Inflammatory macrophage treated with lipopolysaccharide for 1 hour (primary cell): ENCODE measurements around the gene GSK3B.
"Not testable (repeated sequence)": the region's sequence is repeated elsewhere in the genome, so short reads cannot be mapped to it uniquely, and the experiment has no call there.

Experiments
- DNase-seq, 2 donors: peaks; one replicate each; pipeline ENCODE4 v3.0.0-alpha.2; 2020 to 2022

The GSK3B gene

GRCh38 chr3:120095226-120095978 lies 1.2 kb upstream of the GSK3B start:
- DNase-seq = peak; percentile 89 to 90

- DNase-seq = peak; percentile 99 to 100
Observed at GRCh38 chr3:120094776-120095225, 554 bp upstream of the GSK3B start.

- peak in 1 of 2 donors; percentile 69 for DNase-seq
Observed at GRCh38 chr3:120093119-120093910, 932 bp downstream of the GSK3B start.

GRCh38 chr3:120092474-120092873 lies 1.8 kb downstream of the GSK3B start:
- no peak for DNase-seq

- DNase-seq = no peak
Observed at GRCh38 chr3:120090422-120090821, 3.8 kb downstream of the GSK3B start.

- no peak for DNase-seq
Observed at GRCh38 chr3:120089089-120089488, 5.2 kb downstream of the GSK3B start.

- no peak for DNase-seq
Observed at GRCh38 chr3:120088622-120089021, 5.6 kb downstream of the GSK3B start.

- DNase-seq = no peak
Observed at GRCh38 chr3:120081719-120082118, 12.5 kb downstream of the GSK3B start.

GRCh38 chr3:120080836-120081235 lies 13.4 kb downstream of the GSK3B start:
- no peak for DNase-seq

GRCh38 chr3:120077731-120078130 lies 16.5 kb downstream of the GSK3B start:
- DNase-seq = no peak

- no peak for DNase-seq
Observed at GRCh38 chr3:120072867-120073525, 21.3 kb downstream of the GSK3B start.

GRCh38 chr3:120071259-120071658 lies 23.0 kb downstream of the GSK3B start:
- DNase-seq = no peak

- no peak for DNase-seq
Observed at GRCh38 chr3:120070263-120070981, 23.8 kb downstream of the GSK3B start.

GRCh38 chr3:120067083-120067482 lies 27.2 kb downstream of the GSK3B start:
- no peak for DNase-seq

- no peak for DNase-seq
Observed at GRCh38 chr3:120066634-120067033, 27.6 kb downstream of the GSK3B start.

GRCh38 chr3:120064641-120065040 lies 29.6 kb downstream of the GSK3B start:
- no peak for DNase-seq

GRCh38 chr3:120062474-120062873 lies 31.8 kb downstream of the GSK3B start:
- DNase-seq = no peak

- no peak for DNase-seq
Observed at GRCh38 chr3:120059081-120059864, 35.0 kb downstream of the GSK3B start.

GRCh38 chr3:120057626-120058025 lies 36.6 kb downstream of the GSK3B start:
- no peak for DNase-seq

GRCh38 chr3:120057029-120057428 lies 37.2 kb downstream of the GSK3B start:
- no peak for DNase-seq

GRCh38 chr3:120053647-120054046 lies 40.6 kb downstream of the GSK3B start:
- not testable (repeated sequence) for DNase-seq

- DNase-seq = no peak
Observed at GRCh38 chr3:120052677-120053076, 41.6 kb downstream of the GSK3B start.
